ENCODE results near the gene SOWAHD.
"Not testable (repeated sequence)": the region's sequence is repeated elsewhere in the genome, so short reads cannot be mapped to it uniquely, and the experiment has no call there.

The SOWAHD gene

DNA sequence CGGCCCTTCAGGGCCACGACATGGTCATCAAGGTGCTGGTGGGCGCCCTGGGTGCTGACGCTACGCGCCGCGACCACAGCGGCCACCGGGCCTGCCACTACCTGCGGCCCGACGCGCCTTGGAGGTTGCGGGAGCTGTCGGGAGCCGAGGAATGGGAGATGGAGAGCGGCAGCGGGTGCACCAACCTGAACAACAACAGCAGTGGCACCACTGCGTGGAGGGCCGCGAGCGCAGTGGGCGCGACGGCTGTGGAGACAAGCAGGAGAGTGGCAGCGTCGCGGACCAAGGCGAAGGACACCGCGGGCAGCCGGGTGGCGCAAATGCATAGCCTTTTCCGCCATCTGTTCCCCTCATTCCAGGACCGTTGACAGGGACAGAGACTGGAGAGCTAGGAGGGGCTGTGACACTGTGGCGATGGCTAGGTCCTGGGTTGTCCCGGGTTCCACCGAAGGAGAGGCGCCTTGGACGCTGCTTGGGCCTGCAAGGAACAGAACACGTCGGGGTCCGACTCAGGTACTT, 919 bp downstream of the SOWAHD start:
- no peak for DNase-seq

- no peak for DNase-seq
Observed at GRCh38 chrX:119760026-119760877, 1.9 kb downstream of the SOWAHD start.

GRCh38 chrX:119762718-119763117, 4.3 kb downstream of the SOWAHD start:
- no peak for DNase-seq

GRCh38 chrX:119763181-119763580, 4.8 kb downstream of the SOWAHD start:
- no peak for DNase-seq

DNA sequence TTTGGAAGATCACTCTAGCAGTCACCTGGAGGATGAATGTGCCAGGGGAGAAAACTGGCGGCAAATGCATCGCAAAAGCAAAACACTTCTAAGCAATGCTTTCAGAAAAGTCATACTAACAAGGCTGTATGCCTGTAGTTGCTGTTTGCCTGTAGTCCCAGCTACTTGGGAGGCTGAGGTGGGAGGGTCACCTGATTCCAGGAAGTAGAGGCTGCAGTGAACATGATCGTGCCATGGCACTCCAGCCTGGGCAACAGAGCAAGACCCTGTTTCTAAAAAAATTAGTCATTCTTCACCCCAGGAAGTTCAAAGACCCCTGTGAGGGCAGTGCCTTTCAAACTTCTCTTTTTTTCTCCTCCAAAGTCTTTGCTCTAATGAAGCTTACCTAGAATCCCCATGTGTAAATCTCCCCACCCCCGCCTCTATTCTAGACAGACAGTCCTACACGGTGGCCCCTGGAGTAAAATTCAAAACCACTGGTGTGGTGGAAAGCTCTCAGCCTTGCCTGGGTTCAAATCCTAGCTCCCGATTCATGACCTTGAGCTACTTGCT, 5.5 kb downstream of the SOWAHD start:
- DNase-seq, result no peak

GRCh38 chrX:119768436-119768835, 10.0 kb downstream of the SOWAHD start:
- not testable (repeated sequence) for DNase-seq

- DNase-seq, result not testable (repeated sequence)
Observed at GRCh38 chrX:119769388-119769787, 11.0 kb downstream of the SOWAHD start.

GRCh38 chrX:119775517-119776238, 17.3 kb downstream of the SOWAHD start:
- DNase-seq, result no peak

DNA sequence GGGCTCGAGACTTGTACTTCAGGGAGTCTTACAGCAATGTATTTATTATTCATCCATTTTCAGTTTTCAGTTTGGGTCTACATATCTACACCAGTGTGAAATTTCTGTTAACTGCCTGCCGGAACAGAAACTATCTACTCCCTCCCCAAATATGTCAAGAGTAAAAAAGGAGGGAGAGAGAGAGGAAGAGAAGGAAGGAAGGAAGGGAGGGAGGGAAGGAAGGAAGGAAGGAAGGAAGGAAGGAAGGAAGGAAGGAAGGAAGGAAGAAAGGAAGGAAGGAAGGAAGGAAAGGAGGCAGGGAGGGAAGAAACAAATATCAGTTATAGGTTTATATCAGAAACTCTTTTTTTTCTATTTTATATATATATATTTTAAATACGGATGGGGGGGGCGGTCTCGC, 20.4 kb downstream of the SOWAHD start:
- no peak for DNase-seq

DNA sequence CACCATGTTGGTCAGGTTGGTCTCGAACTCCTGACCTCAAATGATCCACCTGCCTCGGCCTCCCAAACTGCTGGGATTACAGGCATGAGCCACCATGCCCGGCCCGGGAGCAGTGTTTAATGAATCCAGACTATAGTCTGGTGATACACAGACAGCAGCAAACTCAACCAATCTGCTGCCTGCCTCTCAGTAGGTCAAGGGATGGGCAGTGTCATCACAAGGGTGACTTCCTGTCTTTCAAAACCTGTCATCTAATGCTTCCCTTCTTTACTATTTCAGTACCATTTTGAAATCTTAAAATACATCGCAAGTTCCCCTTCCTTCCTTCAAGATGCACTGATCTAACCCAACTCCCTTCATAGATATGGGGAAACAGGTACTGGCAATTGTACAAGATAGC, 24.6 kb downstream of the SOWAHD start:
- DNase-seq, result no peak

- DNase-seq, result no peak
Observed at GRCh38 chrX:119784747-119785446, 26.5 kb downstream of the SOWAHD start.

DNA sequence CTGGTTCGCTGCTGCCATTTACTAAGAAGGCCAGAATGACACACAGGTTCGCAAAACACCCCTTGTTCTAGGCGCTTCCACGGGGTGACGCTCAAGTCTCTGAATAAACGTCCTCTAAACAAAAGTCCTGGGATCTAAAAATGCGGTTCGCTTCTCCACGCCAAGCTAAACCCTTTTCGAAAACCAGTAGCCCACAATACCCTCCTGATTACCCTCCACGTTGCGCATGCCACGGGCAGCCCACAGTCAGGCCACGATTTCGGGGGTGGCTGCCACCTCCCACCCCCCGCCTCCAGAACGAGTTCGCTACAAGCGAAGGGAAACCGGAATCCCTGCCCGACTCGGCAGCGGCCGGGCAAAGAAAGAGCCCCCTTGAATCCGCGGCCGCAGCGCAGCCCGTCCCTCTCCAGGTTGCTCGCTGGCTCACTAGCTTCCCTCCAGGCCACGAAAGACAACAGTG, 32.6 kb downstream of the SOWAHD start:
- no peak for DNase-seq

- peak; percentile 63 for DNase-seq
Observed at GRCh38 chrX:119791437-119792231, 33.2 kb downstream of the SOWAHD start, which contains the start of gene RPL39. RPL39 (minus strand) TSS chrX:119791630; CDS start chrX:119791576, 54 bp downstream.

DNA sequence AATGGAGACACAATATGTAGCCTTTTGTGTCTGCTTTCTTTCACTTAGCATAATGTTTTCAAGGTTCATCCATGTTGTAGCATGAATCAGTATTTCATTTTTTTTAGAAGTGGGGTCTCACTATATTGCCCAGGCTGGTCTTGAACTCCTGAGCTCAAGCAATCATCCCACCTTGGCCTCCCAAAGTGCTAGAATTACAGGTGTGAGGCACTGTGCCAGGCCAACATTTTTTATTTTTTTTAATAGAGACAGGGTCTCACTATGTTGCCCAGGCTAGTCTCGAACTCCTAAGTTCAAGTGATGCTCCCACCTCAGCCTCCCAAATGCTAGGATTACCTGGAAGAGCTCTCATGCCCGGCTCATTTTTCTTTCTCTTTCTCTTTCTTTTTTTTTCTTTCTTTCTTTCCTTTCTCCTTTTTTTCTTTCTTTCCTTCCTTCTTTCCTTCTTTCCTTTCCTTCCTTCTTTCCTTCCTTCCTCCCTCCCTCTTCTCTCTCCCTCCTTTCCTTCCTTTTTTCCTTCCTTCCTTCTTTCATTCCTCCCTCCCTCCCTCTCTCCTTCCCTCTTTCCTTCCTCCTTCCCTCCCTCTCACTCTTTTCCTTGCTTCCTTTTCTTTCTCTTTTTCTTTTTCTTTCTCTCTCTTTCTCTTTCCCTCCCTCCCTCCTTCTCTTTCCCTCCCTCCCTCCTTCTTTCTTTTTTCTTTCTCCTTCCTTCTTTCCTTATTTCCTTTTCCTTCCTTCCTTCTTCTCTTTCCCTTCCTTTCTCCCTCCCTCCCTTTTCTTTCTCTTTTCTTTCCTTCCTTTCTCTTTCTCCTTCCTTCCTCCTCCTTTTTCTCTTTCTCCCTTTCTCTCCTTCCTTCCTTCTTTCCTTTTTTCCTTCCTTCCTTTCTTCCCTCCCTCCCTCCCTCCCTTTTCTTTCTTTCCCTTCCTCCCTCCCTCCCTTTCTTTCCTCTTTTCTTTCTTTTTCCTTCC, 43.1 kb downstream of the SOWAHD start:
- DNase-seq, result no peak

DNA sequence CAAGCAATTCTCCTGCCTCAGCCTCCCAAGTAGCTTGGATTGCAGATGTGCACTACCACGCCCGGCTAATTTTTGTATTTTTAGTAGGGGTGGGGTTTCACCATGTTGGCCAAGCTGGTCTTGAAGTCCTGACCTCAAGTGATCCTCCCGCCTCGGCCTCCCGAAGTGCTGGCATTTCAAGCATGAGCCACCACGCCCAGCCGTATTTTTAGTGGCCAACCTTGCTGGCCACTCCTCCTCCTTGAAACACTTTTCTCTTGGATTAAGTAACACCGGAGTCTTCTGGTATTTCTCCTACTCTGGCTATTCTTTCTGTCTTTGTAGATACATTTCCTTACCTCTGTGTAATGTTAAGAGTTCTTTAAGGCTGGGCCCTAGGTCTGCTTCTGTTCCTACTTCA, 44.2 kb downstream of the SOWAHD start:
- DNase-seq, result no peak

DNA sequence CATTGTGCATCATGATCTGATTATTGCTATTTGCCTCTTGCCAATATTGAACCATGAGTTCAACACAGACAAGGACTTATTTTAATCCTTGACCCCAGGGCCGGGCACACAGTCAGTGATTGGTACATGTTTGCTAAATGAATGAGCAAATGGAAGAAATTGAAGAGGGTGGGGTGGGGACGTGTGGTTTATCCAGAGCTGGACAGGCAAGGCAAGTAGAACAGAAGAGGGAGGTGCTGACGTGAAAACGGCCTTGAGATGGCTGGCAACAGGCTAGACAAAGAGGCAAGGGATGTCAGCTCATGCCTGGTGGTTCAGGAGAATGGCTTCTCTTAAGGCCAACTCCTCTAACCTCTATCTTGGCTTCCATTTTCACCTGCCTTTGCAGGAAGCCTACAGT, 50.1 kb downstream of the SOWAHD start:
- not testable (repeated sequence) for DNase-seq

- no peak for DNase-seq
Observed at GRCh38 chrX:119809185-119809666, 50.8 kb downstream of the SOWAHD start.
